HG03558 (cell line): ENCODE data around the gene ZMYND8.

Experiments used
- ATAC-seq: cut with Tn5 transposase; IDR thresholded peaks from one replicate; pipeline ENCODE4 v1.9.1; 2021; ENCODE audit warnings: moderate number of reproducible peaks; ENCODE audit not compliant: unreplicated experiment; ENCODE audit errors: extremely low read depth

ZMYND8 gene

GRCh38 chr20:47235853-47236638 lies 120.5 kb downstream of the ZMYND8 start:
- no peak for ATAC-seq

- no peak for ATAC-seq
These were observed 121.4 kb downstream of the ZMYND8 start for GRCh38 chr20:47235111-47235510.

GRCh38 chr20:47233333-47234188 lies 122.9 kb downstream of the ZMYND8 start:
- no peak for ATAC-seq

GRCh38 chr20:47232518-47232917 lies 124.0 kb downstream of the ZMYND8 start:
- no peak for ATAC-seq

- no peak for ATAC-seq
These were observed 125.0 kb downstream of the ZMYND8 start for GRCh38 chr20:47231382-47232039.

- no peak for ATAC-seq
These were observed 125.7 kb downstream of the ZMYND8 start for GRCh38 chr20:47230811-47231256.

GRCh38 chr20:47228654-47229053 lies 127.8 kb downstream of the ZMYND8 start:
- ATAC-seq, result no peak

GRCh38 chr20:47227576-47227975 lies 128.9 kb downstream of the ZMYND8 start:
- ATAC-seq, result no peak

- ATAC-seq, result no peak
These were observed 129.4 kb downstream of the ZMYND8 start for GRCh38 chr20:47227119-47227518.

GRCh38 chr20:47225458-47225857 lies 131.0 kb downstream of the ZMYND8 start:
- ATAC-seq, result no peak

GRCh38 chr20:47224857-47225256 lies 131.6 kb downstream of the ZMYND8 start:
- no peak for ATAC-seq

- no peak for ATAC-seq
These were observed 132.2 kb downstream of the ZMYND8 start for GRCh38 chr20:47224300-47224791.

GRCh38 chr20:47223896-47224295 lies 132.6 kb downstream of the ZMYND8 start:
- ATAC-seq, result no peak

GRCh38 chr20:47222468-47223119 lies 133.9 kb downstream of the ZMYND8 start:
- ATAC-seq, result no peak

GRCh38 chr20:47221036-47221625 lies 135.4 kb downstream of the ZMYND8 start:
- no peak for ATAC-seq

GRCh38 chr20:47220161-47220582 lies 136.3 kb downstream of the ZMYND8 start:
- no peak for ATAC-seq

- no peak for ATAC-seq
These were observed 138.7 kb downstream of the ZMYND8 start for GRCh38 chr20:47217482-47218446.

- ATAC-seq, result no peak
These were observed 139.6 kb downstream of the ZMYND8 start for GRCh38 chr20:47216819-47217410.
